Colonic mucosa (tissue), 4 donors: Measurements from ENCODE around the gene APH1B. TPM values are rescaled to one million over a fixed set of nuclear protein-coding genes. Genes with fewer than 3 reads are reported as not detected.

ENCODE experiments used
- DNase-seq: peaks from one replicate; pipeline ENCODE4 v3.0.0-alpha.2; 2020
- H3K27ac ChIP-seq: fragments of 200-600 bp; one replicate; pipeline ENCODE4 v1.8.0; 2021
- H3K27me3 ChIP-seq: fragments of 200-600 bp; one replicate; pipeline ENCODE4 v1.8.0; 2021
- H3K36me3 ChIP-seq: fragments of 200-600 bp; one replicate; pipeline ENCODE4 v1.8.0; 2021
- H3K4me1 ChIP-seq: fragments of 200-600 bp; one replicate; pipeline ENCODE4 v1.8.0; 2021; ENCODE audit warnings: mild to moderate bottlenecking
- H3K4me3 ChIP-seq: fragments of 200-600 bp; one replicate; pipeline ENCODE4 v1.8.0; 2021
- H3K9ac ChIP-seq, 2 donors: one replicate each; pipeline ENCODE4 v1.7.0; 2013; ENCODE audit warnings: control low read depth in 2 of 2, low read depth in 2 of 2, low read length in 2 of 2
- H3K9me3 ChIP-seq: fragments of 200-600 bp; one replicate; pipeline ENCODE4 v1.8.0; 2021
- intact Hi-C: fragments of 100-400 bp; cut with DNase I; formaldehyde crosslinking; loops from one replicate; pipeline ENCODE4 v1.14.1; 2022
- total RNA-seq, 2 donors: library from RNA; stranded (reverse); fragmentation: NEBNext Ultra II Directional in 1 of 2; extraction: Animal tissue kit (Norgen Biotek cat#: 25700) in 1 of 2; gene quantifications; one replicate each; pipeline ENCODE4 v1.2.1, GENCODE V29; 2021
- TF ChIP-seq, protein P1 (sequence below): fragments of 200-600 bp; IDR thresholded peaks from one replicate; pipeline ENCODE4 v1.8.0; 2022; ENCODE audit warnings: antibody characterized with exemption, mild to moderate bottlenecking
- donor health status: healthy.
- donor health status: DM: no; HTN: no; CAD: no.
- donor health status: DM: no; HTN: no; CAD: no.

The APH1B gene
- total RNA-seq, 2 donors from 2014 or later, result 5.0 to 8.9 TPM

DNA sequence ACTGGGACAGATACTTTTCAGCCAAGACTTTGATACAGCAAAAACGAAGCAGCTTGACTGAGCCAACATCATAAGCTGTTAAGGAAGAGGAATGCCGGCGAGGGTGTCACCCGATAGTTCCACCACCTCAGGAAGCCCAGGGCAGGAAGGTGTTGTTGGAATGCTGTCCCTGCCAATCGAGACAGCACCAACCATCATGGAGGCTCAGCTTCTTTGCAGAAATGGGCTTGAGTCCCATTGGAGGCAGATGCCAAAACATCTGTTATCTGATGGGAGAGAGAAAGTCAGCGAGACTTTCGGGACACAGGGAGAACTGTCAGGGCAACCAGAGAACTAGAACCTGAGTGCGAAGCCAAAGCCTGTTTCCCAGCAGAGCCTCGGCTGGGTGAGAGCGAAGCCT, 53.5 kb downstream of the APH1B start:
- Histone ChIP-seq H3K9me3 (no peaks in the 10 kb centered on the region), H3K36me3 (no peaks in the 10 kb centered on the region), H3K4me1 (no peaks in the 10 kb centered on the region), H3K9ac (no peak overlapping the region), H3K4me3 (no peak overlapping the region), H3K27ac (no peak overlapping the region), H3K27me3 (no peaks in the 10 kb centered on the region)
- intact Hi-C loops, result no loop called here
- no peak for DNase-seq
- TF ChIP-seq, protein P1, sequence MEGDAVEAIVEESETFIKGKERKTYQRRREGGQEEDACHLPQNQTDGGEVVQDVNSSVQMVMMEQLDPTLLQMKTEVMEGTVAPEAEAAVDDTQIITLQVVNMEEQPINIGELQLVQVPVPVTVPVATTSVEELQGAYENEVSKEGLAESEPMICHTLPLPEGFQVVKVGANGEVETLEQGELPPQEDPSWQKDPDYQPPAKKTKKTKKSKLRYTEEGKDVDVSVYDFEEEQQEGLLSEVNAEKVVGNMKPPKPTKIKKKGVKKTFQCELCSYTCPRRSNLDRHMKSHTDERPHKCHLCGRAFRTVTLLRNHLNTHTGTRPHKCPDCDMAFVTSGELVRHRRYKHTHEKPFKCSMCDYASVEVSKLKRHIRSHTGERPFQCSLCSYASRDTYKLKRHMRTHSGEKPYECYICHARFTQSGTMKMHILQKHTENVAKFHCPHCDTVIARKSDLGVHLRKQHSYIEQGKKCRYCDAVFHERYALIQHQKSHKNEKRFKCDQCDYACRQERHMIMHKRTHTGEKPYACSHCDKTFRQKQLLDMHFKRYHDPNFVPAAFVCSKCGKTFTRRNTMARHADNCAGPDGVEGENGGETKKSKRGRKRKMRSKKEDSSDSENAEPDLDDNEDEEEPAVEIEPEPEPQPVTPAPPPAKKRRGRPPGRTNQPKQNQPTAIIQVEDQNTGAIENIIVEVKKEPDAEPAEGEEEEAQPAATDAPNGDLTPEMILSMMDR, result no peak

- Histone ChIP-seq H3K4me3 (no peak overlapping the region), H3K27me3 (no peaks in the 10 kb centered on the region), H3K9ac (no peak overlapping the region), H3K36me3 (no peaks in the 10 kb centered on the region), H3K4me1 (no peaks in the 10 kb centered on the region), H3K9me3 (no peaks in the 10 kb centered on the region), H3K27ac (no peak overlapping the region)
- intact Hi-C loops, result no loop called here
- TF ChIP-seq, protein P1, result no peak
- no peak for DNase-seq
Observed at GRCh38 chr15:63331456-63331855, 54.1 kb downstream of the APH1B start.

DNA sequence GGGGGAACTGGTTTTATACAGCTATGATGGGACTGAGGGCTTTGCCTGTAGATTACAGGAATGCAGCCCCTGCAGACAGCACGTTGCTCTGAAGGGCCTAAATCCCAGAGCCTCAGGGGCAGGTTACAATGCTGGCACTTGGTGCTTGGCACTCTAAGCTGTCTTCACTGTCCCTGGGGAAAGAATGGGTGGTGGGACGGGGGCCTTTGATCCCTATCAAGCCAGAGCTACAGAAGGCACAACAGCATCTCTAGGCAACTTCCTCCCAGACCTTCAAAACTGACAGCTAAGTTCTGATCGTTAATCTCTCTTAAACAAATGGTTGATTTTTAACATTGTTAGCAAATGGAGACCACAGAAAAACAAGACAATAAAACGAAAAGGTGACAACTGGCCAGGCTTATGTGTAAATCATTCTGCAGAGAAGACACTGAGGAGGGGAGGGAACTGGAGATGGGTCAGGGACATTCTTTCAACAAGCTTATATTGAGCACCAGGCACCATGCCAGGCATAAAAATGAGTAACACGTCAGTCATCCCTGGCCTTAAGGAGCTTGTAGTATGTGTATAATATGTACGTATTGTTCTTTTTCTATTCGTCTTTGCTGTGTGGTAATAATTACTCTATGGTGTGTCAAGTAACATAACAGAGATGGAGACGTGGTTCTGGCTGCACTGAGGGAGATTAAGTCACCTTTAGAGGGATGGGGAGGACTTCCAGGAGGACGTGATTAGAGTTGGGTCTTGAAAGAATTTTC, 55.1 kb downstream of the APH1B start:
- no peak overlapping the region for H3K27ac ChIP-seq

GRCh38 chr15:63334821-63335220, 57.4 kb downstream of the APH1B start:
- no peaks in the 10 kb centered on the region for H3K4me1 ChIP-seq
- no peak overlapping the region for H3K27ac ChIP-seq
- intact Hi-C loops, result no loop called here

More for the DNA sequence above, 55.1 kb downstream of the APH1B start:
- Histone ChIP-seq H3K9ac (no peak overlapping the region), H3K9me3 (no peaks in the 10 kb centered on the region), H3K27me3 (no peaks in the 10 kb centered on the region), H3K36me3 (no peaks in the 10 kb centered on the region), H3K4me3 (no peak overlapping the region), H3K4me1 (no peaks in the 10 kb centered on the region)
- intact Hi-C loops, result no loop called here
- TF ChIP-seq, protein P1, result no peak
- DNase-seq, result no peak

GRCh38 chr15:63335543-63336240, 58.3 kb downstream of the APH1B start:
- intact Hi-C loops, result no loop called here
- DNase-seq, result no peak
- Histone ChIP-seq H3K27me3 (no peaks in the 10 kb centered on the region), H3K9ac (no peak overlapping the region), H3K27ac (no peak overlapping the region), H3K36me3 (no peaks in the 10 kb centered on the region), H3K4me1 (no peaks in the 10 kb centered on the region), H3K4me3 (no peak overlapping the region), H3K9me3 (no peaks in the 10 kb centered on the region)
- TF ChIP-seq, protein P1, result no peak

More at GRCh38 chr15:63334821-63335220, 57.4 kb downstream of the APH1B start:
- TF ChIP-seq, protein P1, result no peak
- Histone ChIP-seq H3K9me3 (no peaks in the 10 kb centered on the region), H3K36me3 (no peaks in the 10 kb centered on the region), H3K27me3 (no peaks in the 10 kb centered on the region), H3K9ac (no peak overlapping the region), H3K4me3 (no peak overlapping the region)
- DNase-seq, result no peak
